BE2C (cell line): ENCODE measurements around the gene TXNDC17. TPM values are rescaled to one million over a fixed set of nuclear protein-coding genes. Genes with fewer than 3 reads are reported as not detected.
"Not testable (repeated sequence)": the region's sequence is repeated elsewhere in the genome, so short reads cannot be mapped to it uniquely, and the experiment has no call there.

Experiments
- DNase-seq: peaks from one replicate; pipeline ENCODE4 v3.0.0-alpha.2; 2020
- H3K27me3 ChIP-seq: fragments of 250-450 bp; sonication (Bioruptor Pico); 2 replicates; pipeline ENCODE4 v1.5.1; 2020; ENCODE audit warnings: mild to moderate bottlenecking
- H3K36me3 ChIP-seq: fragments of 250-450 bp; sonication (Bioruptor Pico); 2 replicates; pipeline ENCODE4 v1.5.1; 2020; ENCODE audit warnings: mild to moderate bottlenecking
- H3K4me1 ChIP-seq: fragments of 250-450 bp; sonication (Bioruptor Pico); 2 replicates; pipeline ENCODE4 v1.5.1; 2020
- H3K4me3 ChIP-seq: 2 replicates; pipeline ENCODE4 v1.5.1; 2011; ENCODE audit warnings: low read depth, low read length
- H3K9me3 ChIP-seq: fragments of 250-450 bp; sonication (Bioruptor Pico); 2 replicates; pipeline ENCODE4 v1.5.1; 2020
- CTCF ChIP-seq: IDR thresholded peaks from 2 replicates; pipeline ENCODE4 v1.5.1; 2012; ENCODE audit warnings: mild to moderate bottlenecking, low read depth, low read length
- polyA plus RNA-seq: library from polyadenylated mRNA; unstranded; fragments of >200 nt; gene quantifications from one replicate; pipeline ENCODE4 v1.2.1, GENCODE V29; 2012; ENCODE audit warnings: low read depth, missing spikeins; ENCODE audit not compliant: insufficient read length, insufficient read depth

The TXNDC17 gene
- polyA plus RNA-seq = 85.0 TPM

- H3K9me3 ChIP-seq = no peaks in the 10 kb centered on the region
- H3K27me3 ChIP-seq = no peaks in the 10 kb centered on the region
- peak within 1 kb of the TSS; percentile 77 for H3K4me3 ChIP-seq
- H3K36me3 ChIP-seq = no peaks in the 10 kb centered on the region; the same call in 1 of the 2 replicates
- peak; percentile 88 for DNase-seq
- no peaks in the 10 kb centered on the region for H3K4me1 ChIP-seq
- TF ChIP-seq CTCF = no peak
Measured at GRCh38 chr17:6640536-6641246, at the start of gene TXNDC17, which contains the start of gene KIAA0753. Gene TXNDC17, plus strand, starts transcription at chr17:6641060. Its CDS starts 23 bp downstream, at chr17:6641083. Gene KIAA0753, minus strand, starts transcription at chr17:6640711. Its CDS starts 5,608 bp downstream, at chr17:6635103.

- peaks cover 13% of the 10 kb centered on the region for H3K36me3 ChIP-seq
- TF ChIP-seq CTCF = no peak
Measured at GRCh38 chr17:6591599-6592158, 49.2 kb upstream of the TXNDC17 start.

GRCh38 chr17:6592173-6592572, 48.7 kb upstream of the TXNDC17 start:
- no peaks in the 10 kb centered on the region for H3K4me1 ChIP-seq
- no peak for DNase-seq
- TF ChIP-seq CTCF = no peak
- H3K36me3 ChIP-seq = peaks cover 13% of the 10 kb centered on the region
- H3K27me3 ChIP-seq = no peaks in the 10 kb centered on the region
- no peak overlapping the region for H3K4me3 ChIP-seq
- no peaks in the 10 kb centered on the region for H3K9me3 ChIP-seq

More at GRCh38 chr17:6591599-6592158, 49.2 kb upstream of the TXNDC17 start:
- Histone ChIP-seq H3K27me3 (no peaks in the 10 kb centered on the region), H3K4me3 (no peak overlapping the region), H3K4me1 (no peaks in the 10 kb centered on the region), H3K9me3 (no peaks in the 10 kb centered on the region)
- no peak for DNase-seq

GRCh38 chr17:6593371-6593770, 47.5 kb upstream of the TXNDC17 start:
- not testable (repeated sequence) for H3K27me3 ChIP-seq, H3K4me1 ChIP-seq, H3K4me3 ChIP-seq, DNase-seq, H3K9me3 ChIP-seq
- H3K36me3 ChIP-seq = peaks cover 13% of the 10 kb centered on the region

- no peak for DNase-seq
- no peaks in the 10 kb centered on the region for H3K4me1 ChIP-seq
- peaks cover 3% of the 10 kb centered on the region; the same call in 1 of the 2 replicates for H3K36me3 ChIP-seq
- no peak overlapping the region for H3K4me3 ChIP-seq
- no peaks in the 10 kb centered on the region for H3K9me3 ChIP-seq
- H3K27me3 ChIP-seq = no peaks in the 10 kb centered on the region
- no peak for TF ChIP-seq CTCF
Measured at GRCh38 chr17:6596081-6596480, 44.8 kb upstream of the TXNDC17 start.

- Histone ChIP-seq H3K9me3 (no peaks in the 10 kb centered on the region), H3K4me3 (no peak overlapping the region), H3K4me1 (no peaks in the 10 kb centered on the region), H3K27me3 (no peaks in the 10 kb centered on the region), H3K36me3 (peaks cover 3% of the 10 kb centered on the region; the same call in 1 of the 2 replicates)
- TF ChIP-seq CTCF = no peak
- no peak for DNase-seq
Measured at GRCh38 chr17:6596511-6596910, 44.3 kb upstream of the TXNDC17 start.
